ENCODE results near the gene TLE2.

- TF ChIP-seq CTCF (IDR thresholded peaks at IDR 0.05) (no peak), POLR2A (IDR thresholded peaks at IDR 0.05) (no peak)
These were observed at the start of gene TLE2 for GRCh38 chr19:3029065-3029923.
